ENCODE measurements around the gene EEPD1. TPM values are rescaled to one million over a fixed set of nuclear protein-coding genes. Genes with fewer than 3 reads are reported as not detected.

Gene EEPD1
- total and polyA plus RNA-seq, 11 donors: 3.7 to 12.2 (median 7.7) TPM

- intact Hi-C loops (cut with DNase I): no loop called here
- H3K27ac ChIP-seq: no peak overlapping the region
- H3K4me3 ChIP-seq: no peak overlapping the region
- no peaks in the 10 kb centered on the region for H3K27me3 ChIP-seq
- DNase-seq (no peak), ATAC-seq (no peak)
- H3K36me3 ChIP-seq: no peaks in the 10 kb centered on the region
- no peaks in the 10 kb centered on the region for H3K4me1 ChIP-seq
- WGBS, 4 donors: 91 to 93% (median 91%) methylated on average over 1 of the region's 1 CpG
- no peaks in the 10 kb centered on the region for H3K9me3 ChIP-seq
- TF ChIP-seq POLR2A (IDR thresholded peaks at IDR 0.05) (no peak), CTCF (IDR thresholded peaks at IDR 0.05) (no peak)
These were observed 190.5 kb downstream of the EEPD1 start for GRCh38 chr7:36343548-36343947.

- intact Hi-C loops (cut with DNase I): no loop called here
- Histone ChIP-seq H3K4me3 (no peak overlapping the region), H3K4me1 (no peaks in the 10 kb centered on the region), H3K9me3 (no peaks in the 10 kb centered on the region), H3K36me3 (no peaks in the 10 kb centered on the region), H3K27ac (no peak overlapping the region), H3K27me3 (no peaks in the 10 kb centered on the region)
- TF ChIP-seq POLR2A (IDR thresholded peaks at IDR 0.05) (no peak), CTCF (IDR thresholded peaks at IDR 0.05) (no peak)
- WGBS, 4 donors: 83 to 92% (median 88%) methylated on average over 2 of the region's 2 CpGs
- DNase-seq (no peak), ATAC-seq (no peak)
These were observed 191.6 kb downstream of the EEPD1 start for GRCh38 chr7:36344622-36345021.

- TF ChIP-seq POLR2A (IDR thresholded peaks at IDR 0.05) (no peak), CTCF (IDR thresholded peaks at IDR 0.05) (no peak)
- DNase-seq (no peak), ATAC-seq (no peak)
- no peak overlapping the region for H3K4me3 ChIP-seq
- intact Hi-C loops (cut with DNase I): no loop called here
- H3K4me1 ChIP-seq: no peaks in the 10 kb centered on the region
- no peaks in the 10 kb centered on the region for H3K36me3 ChIP-seq
- H3K9me3 ChIP-seq: no peaks in the 10 kb centered on the region
- no peak overlapping the region for H3K27ac ChIP-seq
- H3K27me3 ChIP-seq: no peaks in the 10 kb centered on the region
- WGBS, 4 donors: 90 to 95% (median 94%) methylated on average over 6 of the region's 6 CpGs
These were observed 193.3 kb downstream of the EEPD1 start for GRCh38 chr7:36346260-36346831.

- Histone ChIP-seq H3K4me1 (no peaks in the 10 kb centered on the region), H3K4me3 (no peak overlapping the region), H3K27ac (no peak overlapping the region), H3K9me3 (no peaks in the 10 kb centered on the region), H3K27me3 (no peaks in the 10 kb centered on the region), H3K36me3 (no peaks in the 10 kb centered on the region)
- intact Hi-C loops (cut with DNase I): no loop called here
- TF ChIP-seq CTCF (IDR thresholded peaks at IDR 0.05) (no peak), POLR2A (IDR thresholded peaks at IDR 0.05) (no peak)
- DNase-seq (no peak), ATAC-seq (no peak)
These were observed 195.2 kb downstream of the EEPD1 start for GRCh38 chr7:36348256-36348655.
